HepG2 (cell line): Measurements from ENCODE around the gene GDPD4. TPM values are rescaled to one million over a fixed set of nuclear protein-coding genes. Genes with fewer than 3 reads are reported as not detected.

ENCODE experiments used
- ATAC-seq: fragments of 200-7000 bp; cut with Tn5 transposase; 3 replicates; pipeline ENCODE4 v1.9.1; 2020; ENCODE audit warnings: mild to moderate bottlenecking, moderate library complexity
- BruUV-seq: library from RNA; stranded (reverse); fragments of 400-500 nt; replicated peaks from 2 replicates; lab custom pipeline; 2021; lab: Mats Ljungman, UMichigan
- CTCF ChIA-PET: fragments of 300-600 bp; formaldehyde crosslinking; extraction: SDS; loops from one replicate; lab custom pipeline; 2021; ENCODE audit warnings: low total read pairs, inconsistent platforms, low intra/inter-chr PET ratio; lab: Yijun Ruan, JAX
- POLR2A ChIA-PET: fragments of 350-600 bp; sonication (Branson Sonifier 250); formaldehyde crosslinking; loops from one replicate; lab custom pipeline; 2020; ENCODE audit warnings: antibody characterized with exemption, inconsistent platforms; lab: Yijun Ruan, JAX
- DNase-seq: peaks from one replicate; pipeline ENCODE4 v3.0.0-alpha.2; 2015; ENCODE audit warnings: low spot score
- FAIRE-seq: peaks from 3 replicates; lab custom pipeline; 2011; peaks lifted over from hg19 to GRCh38; lab: Jason Lieb, UNC
- H2AFZ ChIP-seq: one replicate; pipeline ENCODE4 v1.6.1; 2011; ENCODE audit warnings: low read length, inconsistent platforms
- H3K27ac ChIP-seq: fragments of 300-600 bp; 3 replicates; pipeline ENCODE4 v1.8.0; 2011; ENCODE audit warnings: mixed run types, mild to moderate bottlenecking, mixed read lengths, low read length, inconsistent platforms; ENCODE audit not compliant: insufficient read depth; ENCODE audit errors: extremely low read length
- H3K27me3 ChIP-seq, 2 experiments: fragments of 200-600 bp in 1 of 2; 2 replicates in 1 of 2; 3 replicates in 1 of 2; pipeline versions ENCODE4 v1.6.0 to v1.8.0; 2011; ENCODE audit warnings: low read length in 2 of 2, mild to moderate bottlenecking in 2 of 2, moderate library complexity in 2 of 2, inconsistent platforms in 1 of 2; ENCODE audit not compliant: insufficient read depth in 2 of 2, control insufficient read depth in 1 of 2
- H3K36me3 ChIP-seq, 2 experiments: fragments of 200-600 bp in 1 of 2; replicated peaks in 1 of 2; 2 replicates in 1 of 2; 3 replicates in 1 of 2; pipeline versions ENCODE4 v1.5.1 to v1.8.0; 2011; ENCODE audit warnings: low read length in 2 of 2, inconsistent platforms in 1 of 2; ENCODE audit not compliant: insufficient read depth in 2 of 2, control insufficient read depth in 1 of 2
- H3K4me1 ChIP-seq: 2 replicates; pipeline ENCODE4 v1.5.1; 2012; ENCODE audit warnings: low read length, inconsistent platforms; ENCODE audit not compliant: insufficient read depth
- H3K4me2 ChIP-seq: 2 replicates; pipeline ENCODE4 v1.6.0; 2011; ENCODE audit warnings: low read depth, low read length, inconsistent platforms
- H3K4me3 ChIP-seq, 3 experiments: fragments of 200-600 bp in 1 of 3; sonication (generic), shearing (Covaris generic) in 1 of 3; replicated peaks in 1 of 3; 2 replicates each; pipeline ENCODE4 v1.5.1; 2011 to 2016; ENCODE audit warnings: low read length in 3 of 3, inconsistent platforms in 2 of 3, low read depth in 2 of 3, mild to moderate bottlenecking in 2 of 3, control low read depth in 1 of 3, mixed read lengths in 1 of 3; ENCODE audit not compliant: insufficient read depth in 1 of 3
- H3K79me2 ChIP-seq: one replicate; pipeline ENCODE4 v1.6.1; 2011; ENCODE audit warnings: low read length, inconsistent platforms; ENCODE audit not compliant: insufficient read depth
- H3K9ac ChIP-seq: 2 replicates; pipeline ENCODE4 v1.6.0; 2011; ENCODE audit warnings: mild to moderate bottlenecking, low read depth, low read length, inconsistent platforms; ENCODE audit not compliant: insufficient read depth
- H3K9me3 ChIP-seq: 2 replicates; pipeline ENCODE4 v1.5.1; 2012; ENCODE audit warnings: mild to moderate bottlenecking, low read length
- H4K20me1 ChIP-seq: 2 replicates; pipeline ENCODE4 v1.6.0; 2011; ENCODE audit warnings: inconsistent platforms, mild to moderate bottlenecking, low read length, moderate library complexity; ENCODE audit not compliant: insufficient read depth
- GABPA ChIP-seq, 2 experiments: IDR thresholded peaks; 2 replicates each; pipeline ENCODE4 v1.6.1; 2011 to 2016; ENCODE audit warnings: low read depth in 2 of 2, low read length in 1 of 2, missing biosample characterization in 1 of 2, missing genetic modification characterization in 1 of 2
- GTF3A ChIP-seq: sonication (generic); formaldehyde crosslinking; conservative IDR thresholded peaks from 2 replicates; pipeline ENCODE4 v1.4.0; 2020; ENCODE audit warnings: mild to moderate bottlenecking, missing genetic modification reagents
- HCFC1 ChIP-seq: fragments of 150-350 bp; IDR thresholded peaks from 2 replicates; pipeline ENCODE4 v1.6.1; 2014; ENCODE audit warnings: low read depth, low read length
- JDP2 ChIP-seq: sonication (generic); formaldehyde crosslinking; IDR thresholded peaks from 2 replicates; pipeline ENCODE4 v1.8.1; 2022; ENCODE audit warnings: missing genetic modification reagents, borderline replicate concordance
- JUN ChIP-seq: sonication (generic); formaldehyde crosslinking; IDR thresholded peaks from 2 replicates; pipeline ENCODE4 v1.4.0; 2020; ENCODE audit warnings: mild to moderate bottlenecking, missing genetic modification reagents
- MATR3 ChIP-seq: sonication (generic); formaldehyde crosslinking; IDR thresholded peaks from 2 replicates; pipeline ENCODE4 v1.4.0; 2020; ENCODE audit warnings: missing genetic modification reagents
- MYPOP ChIP-seq: sonication (generic); formaldehyde crosslinking; IDR thresholded peaks from 2 replicates; pipeline ENCODE4 v1.8.1; 2023; ENCODE audit warnings: mild to moderate bottlenecking, moderate library complexity, missing genetic modification reagents
- PREB ChIP-seq: sonication (generic); formaldehyde crosslinking; IDR thresholded peaks from 2 replicates; pipeline ENCODE4 v1.4.0; 2020; ENCODE audit warnings: missing genetic modification reagents
- RNF219 ChIP-seq: sonication (generic); formaldehyde crosslinking; IDR thresholded peaks from 2 replicates; pipeline ENCODE4 v1.5.0; 2020; ENCODE audit warnings: mild to moderate bottlenecking, missing genetic modification reagents
- ZNF12 ChIP-seq: sonication (generic); formaldehyde crosslinking; IDR thresholded peaks from 2 replicates; pipeline ENCODE4 v1.5.0; 2020; ENCODE audit warnings: missing genetic modification reagents
- ZNF24 ChIP-seq: fragments of 450-650 bp; IDR thresholded peaks from 2 replicates; pipeline ENCODE4 v1.6.1; 2017; ENCODE audit warnings: antibody characterized with exemption, mild to moderate bottlenecking
- ZNF263 ChIP-seq: sonication (generic); formaldehyde crosslinking; IDR thresholded peaks from 2 replicates; pipeline ENCODE4 v1.4.0; 2020; ENCODE audit warnings: missing genetic modification reagents
- ZNF331 ChIP-seq: sonication (generic); formaldehyde crosslinking; IDR thresholded peaks from 2 replicates; pipeline ENCODE4 v1.4.0; 2020; ENCODE audit warnings: missing genetic modification reagents
- ZNF383 ChIP-seq: sonication (generic); formaldehyde crosslinking; IDR thresholded peaks from 2 replicates; pipeline ENCODE4 v1.4.0; 2020; ENCODE audit warnings: missing genetic modification reagents, mild to moderate bottlenecking, borderline replicate concordance
- WGBS: methylation state at CpG from one replicate; pipeline ENCODE4 v1.1.6; 2017; ENCODE audit warnings: low lambda C conversion rate; 5-methylcytosine and 5-hydroxymethylcytosine counted together
- in situ Hi-C: cut with HindIII; loops from 2 replicates; pipeline ENCODE4 v1.10.0; 2017; ENCODE audit warnings: low pct_unique_long_range_greater_than_20kb; ENCODE audit not compliant: extremely low pct_ligation_motif_present
- intact Hi-C: fragments of 100-400 bp; cut with micrococcal nuclease; formaldehyde crosslinking; loops from one replicate; pipeline ENCODE4 v1.10.0; 2022; ENCODE audit not compliant: unreplicated experiment
- polyA plus RNA-seq, 8 experiments: library from polyadenylated mRNA; depleted of rRNA in 3 of 8; stranded (reverse) in 7 of 8; unstranded in 1 of 8; fragments of >200 nt; fragmentation: Illumina TruSeq in 4 of 8; extraction: Trizol in 4 of 8; gene quantifications; 2 replicates each; pipeline versions ENCODE4 v1.2.1 to v1.2.3, GENCODE V29; 2011 to 2016; ENCODE audit warnings: low read depth in 4 of 8, missing spikeins in 1 of 8, mixed read lengths in 1 of 8; ENCODE audit not compliant: insufficient read depth in 1 of 8
- total RNA-seq, 5 experiments: library from RNA; depleted of rRNA; stranded (reverse); fragments of >200 nt; fragmentation: Illumina TruSeq; extraction: Trizol; gene quantifications; 2 replicates each; pipeline ENCODE4 v1.2.3, GENCODE V29; 2016; ENCODE audit warnings: low read depth in 1 of 5

Gene GDPD4
- total and polyA plus RNA-seq, 2 of the 13 experiments (the other 11 are each of a cell fraction or from before 2014, with no cell fraction given), result not detected

- CTCF ChIA-PET, result no interaction called here
- POLR2A ChIA-PET, result no interaction called here
- Histone ChIP-seq H3K36me3 (no peaks in the 10 kb centered on the region), H3K27ac (no peak overlapping the region), H3K4me3 (no peak overlapping the region), H3K27me3 (no peaks in the 10 kb centered on the region), H4K20me1 (no peaks in the 10 kb centered on the region)
- no peak for DNase-seq
- no peak for TF ChIP-seq ZNF383 (CRISPR knock-in tag)
- no peak for TF ChIP-seq GTF3A
- no peak for TF ChIP-seq ZNF24
- TF ChIP-seq ZNF331 (CRISPR knock-in tag), result no peak
- no peak for TF ChIP-seq RNF219 (CRISPR knock-in tag)
- no peak for TF ChIP-seq MATR3 (CRISPR knock-in tag)
- TF ChIP-seq GABPA (IDR thresholded peaks at IDR 0.05; ENCODE audit: low read depth, low read length), result no peak
- no peak for TF ChIP-seq GABPA (CRISPR knock-in tag; IDR thresholded peaks at IDR 0.05; ENCODE audit: low read depth)
- TF ChIP-seq ZNF263, result no peak
- no peak for TF ChIP-seq HCFC1
- no peak for TF ChIP-seq ZNF12
- TF ChIP-seq MYPOP (CRISPR knock-in tag), result no peak
- no peak for TF ChIP-seq JUN (CRISPR knock-in tag)
- no peak for TF ChIP-seq PREB (CRISPR knock-in tag)
- no peak for TF ChIP-seq JDP2
- TF ChIP-seq, all 625 proteins: peak for 0
- no peaks in the 10 kb centered on the region for H3K4me1 ChIP-seq
- H3K9me3 ChIP-seq, result no peaks in the 10 kb centered on the region
- FAIRE-seq, result no peak
- no peak overlapping the region for H3K9ac ChIP-seq
- no peak overlapping the region for H3K4me2 ChIP-seq
- 14% methylated on average over 1 of the region's 1 CpG for WGBS
- in situ Hi-C loops (no loop called here), intact Hi-C loops (no loop called here)
- BruUV-seq, result no TSS peak
- no peaks in the 10 kb centered on the region for H3K79me2 ChIP-seq
- H2AFZ ChIP-seq, result no peak overlapping the region
- ATAC-seq, result no peak
Measured at GRCh38 chr11:77231800-77232199, 69.7 kb downstream of the GDPD4 start.
